B cell (primary cell): ENCODE data around the gene SCMH1. TPM values are rescaled to one million over a fixed set of nuclear protein-coding genes. Genes with fewer than 3 reads are reported as not detected.
"Not testable (repeated sequence)": the region's sequence is repeated elsewhere in the genome, so short reads cannot be mapped to it uniquely, and the experiment has no call there.

Experiments
- ATAC-seq: fragments of 200-7000 bp; cut with Tn5 transposase; one replicate; pipeline ENCODE4 v1.10.0; 2021; ENCODE audit warnings: low read depth, mild to moderate bottlenecking, moderate number of reproducible peaks, moderate library complexity
- CTCF ChIA-PET: fragments of 350-600 bp; sonication (Branson Sonifier 250); formaldehyde crosslinking; loops from one replicate; lab custom pipeline; 2021; ENCODE audit warnings: antibody characterized with exemption, inconsistent platforms; lab: Charles Lee
- POLR2A ChIA-PET: fragments of 350-600 bp; sonication (Branson Sonifier 250); formaldehyde crosslinking; loops from one replicate; lab custom pipeline; 2021; ENCODE audit warnings: antibody characterized with exemption; lab: Charles Lee
- DNase-seq: peaks from one replicate; pipeline ENCODE4 v3.0.0; 2013
- H2AFZ ChIP-seq: 2 replicates; pipeline ENCODE4 v1.6.1; 2012; ENCODE audit warnings: mild to moderate bottlenecking, low read depth, low read length; ENCODE audit not compliant: insufficient read depth, poor library complexity, severe bottlenecking
- H3K27ac ChIP-seq, 2 donors: 1 replicate in 1 of 2; 2 replicates in 1 of 2; pipeline ENCODE4 v1.5.1; 2012 to 2013; ENCODE audit warnings: low read length in 2 of 2, mild to moderate bottlenecking in 2 of 2, moderate library complexity in 1 of 2
- H3K27me3 ChIP-seq, 4 experiments: fragments of 200-600 bp in 1 of 4; sonication (generic) in 1 of 4; replicated peaks in 1 of 4; 1 replicate in 2 of 4; 2 replicates in 2 of 4; pipeline versions ENCODE4 v1.6.1 to v1.7.0; 2013 to 2016; ENCODE audit warnings: low read length in 3 of 4, mild to moderate bottlenecking in 2 of 4, mixed read lengths in 1 of 4, moderate library complexity in 1 of 4; ENCODE audit not compliant: insufficient read depth in 4 of 4, control insufficient read depth in 3 of 4; ENCODE audit errors: control extremely low read depth in 1 of 4
- H3K36me3 ChIP-seq, 2 experiments: replicated peaks in 1 of 2; 1 replicate in 1 of 2; 2 replicates in 1 of 2; pipeline versions ENCODE4 v1.6.1 to v1.7.1; 2013; ENCODE audit warnings: low read length in 1 of 2; ENCODE audit not compliant: insufficient read depth in 2 of 2, control insufficient read depth in 1 of 2; ENCODE audit errors: control extremely low read depth in 1 of 2, extremely low read depth in 1 of 2
- H3K4me1 ChIP-seq, 2 donors: fragments of 200-600 bp in 1 of 2; sonication (generic) in 1 of 2; 1 replicate in 1 of 2; 2 replicates in 1 of 2; pipeline versions ENCODE4 v1.5.1 to v1.6.1; 2013 to 2017; ENCODE audit warnings: low read length in 2 of 2; ENCODE audit not compliant: control insufficient read depth in 2 of 2, insufficient read depth in 2 of 2
- H3K4me2 ChIP-seq: replicated peaks from 2 replicates; pipeline ENCODE3; 2012; ENCODE audit warnings: mild to moderate bottlenecking, low read depth, low read length; ENCODE audit not compliant: poor library complexity, severe bottlenecking
- H3K4me3 ChIP-seq, 5 experiments: fragments of 200-600 bp in 1 of 5; sonication (generic) in 1 of 5; 1 replicate in 3 of 5; 2 replicates in 2 of 5; pipeline versions ENCODE4 v1.5.1 to v1.7.0; 2011 to 2016; ENCODE audit warnings: low read length in 4 of 5, mild to moderate bottlenecking in 4 of 5, low read depth in 2 of 5, control low read depth in 1 of 5, moderate library complexity in 1 of 5; ENCODE audit not compliant: insufficient read depth in 1 of 5; ENCODE audit errors: control extremely low read depth in 1 of 5, extremely low read depth in 1 of 5
- H3K79me2 ChIP-seq: fragments of 200-600 bp; sonication (generic); one replicate; pipeline ENCODE4 v1.6.0; 2016; ENCODE audit warnings: low read length; ENCODE audit not compliant: control insufficient read depth, insufficient read depth
- H3K9ac ChIP-seq: fragments of 200-600 bp; sonication (generic); 2 replicates; pipeline ENCODE4 v1.6.1; 2017; ENCODE audit warnings: mild to moderate bottlenecking, low read length, moderate library complexity
- H3K9me3 ChIP-seq, 3 donors: one replicate each; pipeline versions ENCODE4 v1.6.1 to v1.7.1; 2013; ENCODE audit warnings: low read length in 2 of 3; ENCODE audit not compliant: control insufficient read depth in 2 of 3, insufficient read depth in 1 of 3; ENCODE audit errors: control extremely low read depth in 1 of 3
- H4K20me1 ChIP-seq: 2 replicates; pipeline ENCODE4 v1.6.0; 2012; ENCODE audit warnings: mild to moderate bottlenecking, low read length; ENCODE audit not compliant: insufficient read depth, control insufficient read depth, poor library complexity, severe bottlenecking
- H3K27ac Mint-ChIP-seq: one replicate; pipeline ENCODE4 v1.8.0; 2021; ENCODE audit warnings: mixed read lengths
- H3K27me3 Mint-ChIP-seq: one replicate; pipeline ENCODE4 v1.8.0; 2021; ENCODE audit warnings: mixed read lengths
- H3K4me1 Mint-ChIP-seq: one replicate; pipeline ENCODE4 v1.8.0; 2021; ENCODE audit warnings: mixed read lengths
- H3K4me3 Mint-ChIP-seq: one replicate; pipeline ENCODE4 v1.8.0; 2021; ENCODE audit warnings: mixed read lengths
- H3K9me3 Mint-ChIP-seq: one replicate; pipeline ENCODE4 v1.8.0; 2022; ENCODE audit warnings: mixed read lengths; ENCODE audit not compliant: insufficient read depth
- CTCF ChIP-seq: fragments of 200-600 bp; IDR thresholded peaks from one replicate; pipeline ENCODE4 v1.8.0; 2022; ENCODE audit warnings: antibody characterized with exemption, mild to moderate bottlenecking
- EZH2 ChIP-seq: IDR thresholded peaks from 2 replicates; pipeline ENCODE4 v1.6.1; 2012; ENCODE audit warnings: borderline replicate concordance, low read depth, mild to moderate bottlenecking, moderate library complexity, low read length; ENCODE audit not compliant: insufficient read depth, poor library complexity, severe bottlenecking
- WGBS: methylation state at CpG from one replicate; pipeline ENCODE4 v1.1.5; 2013; ENCODE audit warnings: missing lambda C conversion rate; ENCODE audit not compliant: insufficient coverage; 5-methylcytosine and 5-hydroxymethylcytosine counted together
- intact Hi-C: fragments of 100-400 bp; cut with micrococcal nuclease; formaldehyde crosslinking; loops from one replicate; pipeline ENCODE4 v1.10.0; 2022
- polyA plus RNA-seq: library from polyadenylated mRNA; depleted of rRNA; stranded (reverse); fragments of >200 nt; gene quantifications from 2 replicates; pipeline ENCODE4 v1.2.3, GENCODE V29; 2012
- total RNA-seq, 2 donors: library from RNA; stranded (reverse); fragments of 120-200 nt in 1 of 2; gene quantifications; 1 replicate in 1 of 2; 2 replicates in 1 of 2; pipeline versions ENCODE4 v1.2.3 to v1.2.4, GENCODE V29; 2013 to 2022

SCMH1 gene
- total and polyA plus RNA-seq, 2 donors (not counting 1 experiment from before 2014, with no cell fraction given) = 29.4 to 33.3 TPM

GRCh38 chr1:41259221-41259620, 17.1 kb upstream of the SCMH1 start:
- TF ChIP-seq CTCF (no peak), EZH2 (no peak)
- H3K27ac Mint-ChIP-seq = no peak overlapping the region
- peaks cover 0 to 7% (median 0%) of the 10 kb centered on the region in 3 donors for H3K9me3 ChIP-seq
- no peaks in the 10 kb centered on the region for H3K4me1 ChIP-seq
- 100% methylated on average over 3 of the region's 3 CpGs for WGBS
- no peaks in the 10 kb centered on the region for H3K27me3 ChIP-seq
- peaks cover 25% of the 10 kb centered on the region for H3K27me3 Mint-ChIP-seq
- no peak overlapping the region for H3K9ac ChIP-seq
- peaks cover 9% of the 10 kb centered on the region for H3K9me3 Mint-ChIP-seq
- H3K27ac ChIP-seq = no peak overlapping the region
- intact Hi-C loops = no loop called here
- H3K4me3 ChIP-seq = no peak overlapping the region
- POLR2A ChIA-PET = no interaction called here
- CTCF ChIA-PET = no interaction called here
- H4K20me1 ChIP-seq = no peaks in the 10 kb centered on the region
- H2AFZ ChIP-seq = no peak overlapping the region
- no peak overlapping the region for H3K4me2 ChIP-seq
- no peaks in the 10 kb centered on the region for H3K4me1 Mint-ChIP-seq
- H3K36me3 ChIP-seq = no peaks in the 10 kb centered on the region
- ATAC-seq = no peak
- H3K79me2 ChIP-seq = no peaks in the 10 kb centered on the region
- H3K4me3 Mint-ChIP-seq = no peak overlapping the region
- no peak for DNase-seq

GRCh38 chr1:41255978-41256377, 13.9 kb upstream of the SCMH1 start:
- Histone ChIP-seq H3K9ac (no peak overlapping the region), H3K9me3 (peaks cover 0 to 7% (median 0%) of the 10 kb centered on the region in 3 donors), H3K79me2 (no peaks in the 10 kb centered on the region), H3K4me1 (no peaks in the 10 kb centered on the region), H3K36me3 (no peaks in the 10 kb centered on the region), H3K4me3 (no peak overlapping the region), H2AFZ (no peak overlapping the region), H3K4me2 (no peak overlapping the region), H3K27me3 (no peaks in the 10 kb centered on the region), H3K27ac (no peak overlapping the region), H4K20me1 (no peaks in the 10 kb centered on the region)
- ChIA-PET POLR2A (no interaction called here), CTCF (interaction anchor here (0.8 to 1.0 kb wide), 2 partner anchors 14 to 165 kb away, joined by 3 to 4 read pairs; no protein-coding TSS in a partner anchor)
- TF ChIP-seq CTCF = no peak
- TF ChIP-seq EZH2 = no peak
- Mint-ChIP-seq H3K27ac (no peak overlapping the region), H3K27me3 (peaks cover 25% of the 10 kb centered on the region), H3K4me3 (no peak overlapping the region), H3K4me1 (no peaks in the 10 kb centered on the region), H3K9me3 (peaks cover 15% of the 10 kb centered on the region)
- no peak for ATAC-seq
- DNase-seq = no peak
- intact Hi-C loops = no loop called here
- no CpG with 5 or more reads among the region's 1 CpG for WGBS

GRCh38 chr1:41251120-41251519, 9.0 kb upstream of the SCMH1 start:
- DNase-seq, H3K9me3 ChIP-seq, H4K20me1 ChIP-seq, intact Hi-C loops, H3K4me1 ChIP-seq, H3K4me1 Mint-ChIP-seq, H3K9ac ChIP-seq, H3K27ac Mint-ChIP-seq, H3K27ac ChIP-seq, H3K4me2 ChIP-seq, H2AFZ ChIP-seq, CTCF ChIA-PET, POLR2A ChIA-PET, H3K4me3 Mint-ChIP-seq, H3K4me3 ChIP-seq, ATAC-seq, H3K79me2 ChIP-seq, H3K36me3 ChIP-seq, H3K27me3 ChIP-seq: not testable (repeated sequence)
- Mint-ChIP-seq H3K27me3 (peaks cover 17% of the 10 kb centered on the region), H3K9me3 (peaks cover 13% of the 10 kb centered on the region)
- no CpG with 5 or more reads among the region's 1 CpG for WGBS
